Adipocyte (in vitro differentiated cells): ENCODE measurements around the gene SORL1.

ENCODE experiments used
- DNase-seq: peaks from one replicate; pipeline ENCODE4 v3.0.0-alpha.2; 2015; ENCODE audit warnings: low read depth
- H3K27me3 ChIP-seq: replicated peaks from 2 replicates; pipeline ENCODE4 v1.7.0; 2013; ENCODE audit warnings: mild to moderate bottlenecking, low read length, moderate library complexity; ENCODE audit not compliant: control insufficient read depth, insufficient read depth
- H3K36me3 ChIP-seq: 2 replicates; pipeline ENCODE4 v1.7.0; 2013; ENCODE audit warnings: low read length, mild to moderate bottlenecking, moderate library complexity; ENCODE audit not compliant: control insufficient read depth, insufficient read depth, severe bottlenecking
- H3K4me1 ChIP-seq: 2 replicates; pipeline ENCODE4 v1.7.0; 2013; ENCODE audit warnings: mild to moderate bottlenecking, low read length, moderate library complexity; ENCODE audit not compliant: control insufficient read depth, insufficient read depth
- H3K4me3 ChIP-seq: 2 replicates; pipeline ENCODE4 v1.7.0; 2013; ENCODE audit warnings: mild to moderate bottlenecking, low read length, moderate library complexity
- H3K9ac ChIP-seq: 2 replicates; pipeline ENCODE4 v1.7.0; 2013; ENCODE audit warnings: mild to moderate bottlenecking, low read length, moderate library complexity
- H3K9me3 ChIP-seq: 2 replicates; pipeline ENCODE4 v1.7.0; 2013; ENCODE audit warnings: mild to moderate bottlenecking, low read length, moderate library complexity; ENCODE audit not compliant: control insufficient read depth

SORL1 gene

GRCh38 chr11:121429556-121429955 lies 22.6 kb upstream of the SORL1 start:
- Histone ChIP-seq H3K9me3 (no peaks in the 10 kb centered on the region), H3K36me3 (no peaks in the 10 kb centered on the region), H3K27me3 (peaks cover 69% of the 10 kb centered on the region), H3K4me3 (no peak overlapping the region), H3K4me1 (no peaks in the 10 kb centered on the region), H3K9ac (no peak overlapping the region)
- DNase-seq: no peak

GRCh38 chr11:121431820-121432526 lies 20.1 kb upstream of the SORL1 start:
- H3K9ac ChIP-seq: no peak overlapping the region
- H3K4me1 ChIP-seq: peaks cover 2% of the 10 kb centered on the region
- no peaks in the 10 kb centered on the region for H3K9me3 ChIP-seq
- H3K4me3 ChIP-seq: no peak overlapping the region
- no peaks in the 10 kb centered on the region for H3K36me3 ChIP-seq
- peaks cover 59% of the 10 kb centered on the region for H3K27me3 ChIP-seq
- DNase-seq: no peak

DNA sequence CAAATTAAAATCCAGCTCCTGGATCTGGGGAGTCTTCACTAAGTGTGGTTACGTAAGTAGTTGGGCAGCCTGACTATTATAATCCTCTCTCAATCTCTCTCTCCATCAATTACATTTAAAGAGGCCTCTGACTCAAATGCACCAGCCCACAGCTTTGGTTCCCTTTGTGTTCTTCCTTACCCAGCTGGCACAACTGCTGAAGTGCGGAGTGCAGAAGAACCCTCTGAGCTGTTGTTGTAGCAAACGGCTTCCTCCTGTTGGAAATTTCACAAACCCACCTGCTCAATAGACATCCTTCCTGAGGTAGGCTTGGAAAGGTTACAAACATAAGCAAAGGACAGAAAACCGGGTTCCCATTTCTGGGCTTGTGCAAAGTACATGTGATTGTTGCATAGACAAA lies 17.0 kb upstream of the SORL1 start:
- H3K9me3 ChIP-seq: no peaks in the 10 kb centered on the region
- H3K4me3 ChIP-seq: no peak overlapping the region
- H3K36me3 ChIP-seq: no peaks in the 10 kb centered on the region
- H3K4me1 ChIP-seq: peaks cover 19% of the 10 kb centered on the region
- peaks cover 42% of the 10 kb centered on the region for H3K27me3 ChIP-seq
- no peak overlapping the region for H3K9ac ChIP-seq
- no peak for DNase-seq

- Histone ChIP-seq H3K4me1 (peaks cover 19% of the 10 kb centered on the region), H3K27me3 (peaks cover 35% of the 10 kb centered on the region), H3K4me3 (no peak overlapping the region), H3K9ac (no peak overlapping the region), H3K9me3 (no peaks in the 10 kb centered on the region), H3K36me3 (no peaks in the 10 kb centered on the region)
- DNase-seq: no peak
Observed at GRCh38 chr11:121435551-121436511, 16.3 kb upstream of the SORL1 start.

DNA sequence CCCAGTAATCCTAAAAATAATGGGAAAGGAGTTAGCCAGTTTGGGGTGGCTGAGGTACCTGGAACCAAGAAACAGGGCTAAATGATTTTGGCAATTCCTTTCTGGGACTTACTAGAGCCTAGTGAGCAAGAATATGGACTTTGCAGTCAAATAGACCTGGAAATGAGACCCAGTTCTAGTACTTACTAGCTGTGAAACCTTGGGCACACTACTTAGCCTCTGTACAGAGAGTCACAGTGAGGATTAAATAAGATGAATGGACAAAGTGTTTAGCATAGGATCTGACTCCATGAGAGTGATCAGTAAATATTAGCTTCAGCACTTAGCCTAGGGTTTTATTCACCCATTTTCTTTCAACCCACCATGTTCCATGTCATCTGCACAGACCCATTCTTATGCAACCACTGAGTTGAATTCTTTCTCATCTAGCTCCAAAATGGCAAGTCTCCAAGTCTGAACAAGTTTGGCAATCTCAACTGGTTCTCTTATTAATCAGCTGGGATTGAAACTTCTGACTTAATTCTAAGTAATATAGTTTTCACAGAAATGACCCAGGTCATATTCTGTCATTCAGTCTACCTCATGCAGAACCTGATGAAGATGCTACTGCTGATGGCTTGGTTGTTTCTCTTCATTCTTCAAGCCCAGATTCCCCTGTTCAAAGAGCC lies 15.0 kb upstream of the SORL1 start:
- peaks cover 31% of the 10 kb centered on the region for H3K27me3 ChIP-seq
- peak; percentile 10 for DNase-seq
- H3K4me3 ChIP-seq: no peak overlapping the region
- no peaks in the 10 kb centered on the region for H3K36me3 ChIP-seq
- no peak overlapping the region for H3K9ac ChIP-seq
- peaks cover 19% of the 10 kb centered on the region for H3K4me1 ChIP-seq
- no peaks in the 10 kb centered on the region for H3K9me3 ChIP-seq

- peaks cover 31% of the 10 kb centered on the region for H3K27me3 ChIP-seq
- H3K9me3 ChIP-seq: no peaks in the 10 kb centered on the region
- H3K9ac ChIP-seq: no peak overlapping the region
- H3K4me1 ChIP-seq: peaks cover 19% of the 10 kb centered on the region
- H3K36me3 ChIP-seq: no peaks in the 10 kb centered on the region
- no peak for DNase-seq
- no peak overlapping the region for H3K4me3 ChIP-seq
Observed at GRCh38 chr11:121437686-121438078, 14.4 kb upstream of the SORL1 start.

DNA sequence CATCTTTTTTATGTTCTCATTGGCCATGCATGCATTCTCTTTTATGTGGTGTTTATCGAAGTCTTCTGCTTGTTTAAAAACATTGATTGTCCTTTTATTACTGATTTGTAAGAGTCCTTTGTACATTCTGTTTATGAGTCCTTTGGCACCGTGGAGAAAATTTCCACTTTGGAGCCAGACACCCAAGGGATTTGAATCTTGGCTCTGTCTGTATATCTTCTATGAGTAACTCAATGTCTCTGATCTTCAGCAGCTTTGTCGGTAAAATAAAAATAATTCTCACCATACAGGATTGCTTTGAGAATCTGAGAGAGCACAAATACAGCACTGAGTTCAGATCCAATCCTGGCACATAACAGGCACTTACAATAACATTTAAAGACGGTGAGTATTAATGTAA lies 12.8 kb upstream of the SORL1 start:
- Histone ChIP-seq H3K9ac (no peak overlapping the region), H3K27me3 (peaks cover 36% of the 10 kb centered on the region), H3K4me3 (no peak overlapping the region), H3K4me1 (peaks cover 19% of the 10 kb centered on the region), H3K36me3 (no peaks in the 10 kb centered on the region), H3K9me3 (no peaks in the 10 kb centered on the region)
- DNase-seq: no peak

- Histone ChIP-seq H3K9ac (no peak overlapping the region), H3K4me1 (peaks cover 19% of the 10 kb centered on the region), H3K27me3 (peaks cover 39% of the 10 kb centered on the region), H3K36me3 (no peaks in the 10 kb centered on the region), H3K4me3 (no peak overlapping the region), H3K9me3 (no peaks in the 10 kb centered on the region)
- no peak for DNase-seq
Observed at GRCh38 chr11:121439759-121440158, 12.4 kb upstream of the SORL1 start.

DNA sequence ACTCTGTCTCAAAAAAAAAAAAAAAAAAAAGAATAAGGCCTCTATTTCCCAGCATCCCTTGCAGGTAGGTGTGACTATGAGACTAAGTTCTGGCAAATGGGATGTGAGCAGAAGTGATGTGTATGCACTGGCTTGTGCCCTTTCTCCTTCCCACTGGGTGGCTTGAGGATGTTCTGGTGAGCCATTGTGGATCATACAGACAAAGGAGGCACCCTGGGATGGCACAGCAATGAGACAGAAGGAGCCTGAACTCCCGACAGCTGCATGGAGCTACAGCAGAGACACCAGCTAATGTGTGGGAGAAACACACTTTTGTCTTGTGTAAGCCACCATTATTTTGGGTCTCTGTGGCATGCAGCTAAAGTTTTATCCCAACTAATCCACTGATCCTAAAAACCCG lies 10.6 kb upstream of the SORL1 start:
- no peak for DNase-seq
- H3K9ac ChIP-seq: no peak overlapping the region
- no peaks in the 10 kb centered on the region for H3K36me3 ChIP-seq
- H3K27me3 ChIP-seq: peaks cover 42% of the 10 kb centered on the region
- peaks cover 19% of the 10 kb centered on the region for H3K4me1 ChIP-seq
- no peak overlapping the region for H3K4me3 ChIP-seq
- H3K9me3 ChIP-seq: no peaks in the 10 kb centered on the region

- H3K4me3 ChIP-seq: no peak overlapping the region
- peaks cover 11% of the 10 kb centered on the region for H3K4me1 ChIP-seq
- no peak for DNase-seq
- H3K9ac ChIP-seq: no peak overlapping the region
- H3K36me3 ChIP-seq: no peaks in the 10 kb centered on the region
- H3K27me3 ChIP-seq: peaks cover 28% of the 10 kb centered on the region
- peaks cover 2% of the 10 kb centered on the region for H3K9me3 ChIP-seq
Observed at GRCh38 chr11:121443688-121444275, 8.3 kb upstream of the SORL1 start.

GRCh38 chr11:121444526-121444925 lies 7.6 kb upstream of the SORL1 start:
- Histone ChIP-seq H3K36me3 (no peaks in the 10 kb centered on the region), H3K4me3 (no peak overlapping the region), H3K9me3 (peaks cover 7% of the 10 kb centered on the region), H3K9ac (no peak overlapping the region), H3K27me3 (peaks cover 34% of the 10 kb centered on the region), H3K4me1 (peaks cover 4% of the 10 kb centered on the region)
- no peak for DNase-seq
